Measurements from ENCODE around the gene FOXL2.

FOXL2 gene

DNA sequence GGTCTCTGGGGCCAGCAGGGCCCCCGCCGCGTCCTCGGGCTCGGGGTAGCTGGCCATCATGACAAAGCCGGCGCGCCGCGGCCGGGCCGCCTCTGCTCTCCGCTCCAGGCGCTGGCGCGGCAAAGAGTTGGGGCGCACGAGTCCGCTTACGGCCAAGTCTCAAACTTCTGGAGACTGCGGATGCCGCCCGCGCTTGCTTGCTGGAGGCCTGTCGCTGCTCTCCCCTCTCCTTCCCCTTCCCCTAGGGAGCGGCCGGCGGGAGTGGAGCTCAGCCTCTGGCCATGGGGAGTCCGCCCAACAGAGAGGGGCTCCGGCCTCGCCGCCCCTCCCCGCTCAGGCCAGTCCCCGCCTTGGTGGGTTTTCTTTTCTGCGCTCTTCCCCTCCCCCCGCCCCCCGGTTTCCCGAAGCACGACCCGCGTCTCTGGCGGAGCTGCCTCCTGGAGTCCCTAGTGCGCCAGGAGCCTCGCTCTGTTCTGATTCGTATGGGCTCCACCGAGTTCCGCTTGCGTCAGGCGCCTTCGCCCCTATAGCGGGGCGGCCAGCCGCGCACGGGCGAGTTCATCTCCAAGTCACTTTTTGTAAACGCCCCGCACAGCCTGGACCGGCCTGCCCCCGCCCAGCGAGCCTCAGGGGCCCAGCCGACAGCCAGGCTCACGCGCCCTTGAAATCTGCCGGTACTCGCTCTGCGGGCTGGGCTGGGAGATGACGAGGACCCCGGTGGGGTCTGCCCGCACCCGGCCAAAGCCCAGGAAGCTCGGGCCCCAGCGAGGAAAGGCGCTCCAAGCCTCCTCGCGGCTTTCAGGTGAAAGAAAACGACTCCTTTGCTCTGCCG is at the start of gene FOXL2, which contains the start of gene FOXL2NB:
TSS of gene FOXL2 (minus strand) at position 475 of the 832 bp plus-strand sequence. CDS start at position 60, 415 bp downstream.
TSS of gene FOXL2NB (plus strand) at position 555 of the 832 bp plus-strand sequence. CDS start at position 703, 148 bp downstream.
- DNase-seq (ENCODE audit: extremely low read depth, insufficient read length) = no peak
- TF ChIP-seq, protein P1, sequence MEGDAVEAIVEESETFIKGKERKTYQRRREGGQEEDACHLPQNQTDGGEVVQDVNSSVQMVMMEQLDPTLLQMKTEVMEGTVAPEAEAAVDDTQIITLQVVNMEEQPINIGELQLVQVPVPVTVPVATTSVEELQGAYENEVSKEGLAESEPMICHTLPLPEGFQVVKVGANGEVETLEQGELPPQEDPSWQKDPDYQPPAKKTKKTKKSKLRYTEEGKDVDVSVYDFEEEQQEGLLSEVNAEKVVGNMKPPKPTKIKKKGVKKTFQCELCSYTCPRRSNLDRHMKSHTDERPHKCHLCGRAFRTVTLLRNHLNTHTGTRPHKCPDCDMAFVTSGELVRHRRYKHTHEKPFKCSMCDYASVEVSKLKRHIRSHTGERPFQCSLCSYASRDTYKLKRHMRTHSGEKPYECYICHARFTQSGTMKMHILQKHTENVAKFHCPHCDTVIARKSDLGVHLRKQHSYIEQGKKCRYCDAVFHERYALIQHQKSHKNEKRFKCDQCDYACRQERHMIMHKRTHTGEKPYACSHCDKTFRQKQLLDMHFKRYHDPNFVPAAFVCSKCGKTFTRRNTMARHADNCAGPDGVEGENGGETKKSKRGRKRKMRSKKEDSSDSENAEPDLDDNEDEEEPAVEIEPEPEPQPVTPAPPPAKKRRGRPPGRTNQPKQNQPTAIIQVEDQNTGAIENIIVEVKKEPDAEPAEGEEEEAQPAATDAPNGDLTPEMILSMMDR (IDR thresholded peaks at IDR 0.05; ENCODE audit: insufficient read depth, low read length, poor library complexity, severe bottlenecking) = no peak
- H3K4me3 ChIP-seq (replicated peaks; ENCODE audit: low read depth, low read length) = peak within 1 kb of the TSS; percentile 9
- H3K36me3 ChIP-seq (ENCODE audit: control insufficient read depth, insufficient read depth, low read length) = no peaks in the 10 kb centered on the region
- peaks cover 8% of the 10 kb centered on the region for H3K27me3 ChIP-seq (replicated peaks; ENCODE audit: control insufficient read depth, insufficient read depth, low read length)

DNA sequence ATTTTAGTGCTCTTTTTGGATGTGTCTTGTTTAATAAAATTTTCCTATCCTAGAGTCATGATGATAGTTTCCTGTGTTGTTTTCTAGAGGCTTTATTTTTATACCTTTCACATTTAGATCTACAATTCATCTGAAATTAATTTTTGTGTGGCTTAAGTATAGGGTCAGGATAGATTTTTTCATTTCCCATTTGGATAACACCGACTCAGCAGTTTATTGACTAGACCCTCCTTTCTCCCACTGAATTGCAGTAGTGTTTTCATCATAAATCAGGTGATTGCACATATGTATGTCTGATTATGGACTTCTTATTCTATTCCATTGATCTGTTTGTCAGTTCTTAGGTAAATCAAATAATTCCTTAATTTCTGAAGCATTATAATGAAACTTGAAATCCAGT is 48.8 kb upstream of the FOXL2 start:
- Histone ChIP-seq H3K4me3 (replicated peaks; ENCODE audit: low read depth, low read length) (no peak overlapping the region), H3K27me3 (replicated peaks; ENCODE audit: control insufficient read depth, insufficient read depth, low read length) (no peaks in the 10 kb centered on the region), H3K36me3 (ENCODE audit: control insufficient read depth, insufficient read depth, low read length) (no peaks in the 10 kb centered on the region)
- no peak for DNase-seq (ENCODE audit: extremely low read depth, insufficient read length)
- TF ChIP-seq, protein P1 (IDR thresholded peaks at IDR 0.05; ENCODE audit: insufficient read depth, low read length, poor library complexity, severe bottlenecking) = no peak

DNA sequence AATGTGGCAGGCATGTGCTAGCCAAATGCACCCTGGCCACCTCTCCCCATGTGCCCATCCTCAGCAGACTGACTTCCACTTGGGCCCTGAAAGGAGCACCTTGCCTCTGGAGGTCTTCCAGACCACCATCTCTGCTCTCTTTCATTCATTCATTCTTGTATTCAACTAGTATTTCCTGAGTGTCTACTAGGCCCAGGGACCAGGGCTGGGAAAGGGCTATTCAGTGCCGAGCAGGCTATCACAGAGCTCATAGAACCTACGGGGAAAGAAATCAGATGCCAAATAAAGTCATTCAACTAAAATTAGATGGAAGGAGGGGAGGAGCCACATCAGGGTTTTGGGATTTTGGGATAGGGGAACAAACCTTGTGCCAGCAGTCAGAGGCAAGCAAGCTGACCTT is 40.2 kb upstream of the FOXL2 start:
- TF ChIP-seq, protein P1 (IDR thresholded peaks at IDR 0.05; ENCODE audit: insufficient read depth, low read length, poor library complexity, severe bottlenecking) = no peak
- H3K27me3 ChIP-seq (replicated peaks; ENCODE audit: control insufficient read depth, insufficient read depth, low read length) = no peaks in the 10 kb centered on the region; the same call in 1 of the 2 replicates
- H3K4me3 ChIP-seq (replicated peaks; ENCODE audit: low read depth, low read length) = no peak overlapping the region
- no peaks in the 10 kb centered on the region for H3K36me3 ChIP-seq (ENCODE audit: control insufficient read depth, insufficient read depth, low read length)
- no peak for DNase-seq (ENCODE audit: extremely low read depth, insufficient read length)

DNA sequence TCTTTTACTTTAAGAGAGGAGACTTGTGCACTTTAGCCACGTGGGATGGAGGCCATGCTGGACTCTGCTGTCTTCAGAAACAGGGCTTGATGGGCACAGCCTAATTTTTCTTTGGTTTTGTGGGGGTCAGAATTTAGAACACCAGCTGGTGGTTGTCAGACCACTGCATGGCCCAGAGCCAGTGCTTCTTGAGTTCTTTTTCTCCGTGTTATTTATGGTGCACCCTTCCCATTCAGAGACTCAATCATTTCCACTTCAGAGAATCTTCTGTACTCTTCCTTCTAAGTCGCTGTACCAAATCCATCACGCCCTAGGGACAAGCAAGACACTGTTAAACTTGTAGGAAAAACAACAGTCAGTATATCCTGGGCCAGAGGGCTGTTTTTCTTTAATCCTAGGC is 39.0 kb upstream of the FOXL2 start:
- TF ChIP-seq, protein P1 (IDR thresholded peaks at IDR 0.05; ENCODE audit: insufficient read depth, low read length, poor library complexity, severe bottlenecking) = no peak
- DNase-seq (ENCODE audit: extremely low read depth, insufficient read length) = no peak
- H3K27me3 ChIP-seq (replicated peaks; ENCODE audit: control insufficient read depth, insufficient read depth, low read length) = no peaks in the 10 kb centered on the region; the same call in 1 of the 2 replicates

DNA sequence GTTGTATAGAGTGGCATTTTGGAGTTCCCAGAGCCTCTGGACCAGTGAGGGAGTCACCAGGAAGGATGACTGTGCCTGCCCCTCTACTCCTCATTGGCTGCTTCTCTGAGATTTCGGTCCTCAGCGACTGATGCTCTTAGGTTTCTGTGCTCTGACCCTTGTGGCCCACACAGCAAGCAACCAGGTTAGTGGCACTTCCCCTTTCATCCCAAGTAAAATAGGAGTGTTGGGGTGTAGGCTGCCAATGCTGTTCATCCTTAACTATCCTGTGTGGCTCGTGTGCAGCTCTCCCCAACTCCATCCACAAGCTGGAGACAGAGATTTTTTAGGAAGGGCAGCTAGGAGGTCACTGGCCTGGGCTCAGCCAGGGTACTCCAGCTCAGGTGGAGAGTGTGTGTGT is 37.9 kb upstream of the FOXL2 start:
- DNase-seq (ENCODE audit: extremely low read depth, insufficient read length) = no peak
- TF ChIP-seq, protein P1 (IDR thresholded peaks at IDR 0.05; ENCODE audit: insufficient read depth, low read length, poor library complexity, severe bottlenecking) = no peak
- H3K36me3 ChIP-seq (ENCODE audit: control insufficient read depth, insufficient read depth, low read length) = no peaks in the 10 kb centered on the region
- H3K4me3 ChIP-seq (replicated peaks; ENCODE audit: low read depth, low read length) = no peak overlapping the region
- H3K27me3 ChIP-seq (replicated peaks; ENCODE audit: control insufficient read depth, insufficient read depth, low read length) = no peaks in the 10 kb centered on the region; the same call in 1 of the 2 replicates

More for the DNA sequence above, 39.0 kb upstream of the FOXL2 start:
- no peaks in the 10 kb centered on the region for H3K36me3 ChIP-seq (ENCODE audit: control insufficient read depth, insufficient read depth, low read length)
- no peak overlapping the region for H3K4me3 ChIP-seq (replicated peaks; ENCODE audit: low read depth, low read length)

Measured in GM06990 (cell line).